GM18909 (cell line): ENCODE measurements around the gene LRIG1.
"Not testable (repeated sequence)": the region's sequence is repeated elsewhere in the genome, so short reads cannot be mapped to it uniquely, and the experiment has no call there.

ENCODE experiments used
- ATAC-seq: cut with Tn5 transposase; IDR thresholded peaks from one replicate; pipeline ENCODE4 v1.9.1; 2021; ENCODE audit warnings: mild to moderate bottlenecking; ENCODE audit not compliant: unreplicated experiment, poor library complexity

LRIG1 gene

DNA sequence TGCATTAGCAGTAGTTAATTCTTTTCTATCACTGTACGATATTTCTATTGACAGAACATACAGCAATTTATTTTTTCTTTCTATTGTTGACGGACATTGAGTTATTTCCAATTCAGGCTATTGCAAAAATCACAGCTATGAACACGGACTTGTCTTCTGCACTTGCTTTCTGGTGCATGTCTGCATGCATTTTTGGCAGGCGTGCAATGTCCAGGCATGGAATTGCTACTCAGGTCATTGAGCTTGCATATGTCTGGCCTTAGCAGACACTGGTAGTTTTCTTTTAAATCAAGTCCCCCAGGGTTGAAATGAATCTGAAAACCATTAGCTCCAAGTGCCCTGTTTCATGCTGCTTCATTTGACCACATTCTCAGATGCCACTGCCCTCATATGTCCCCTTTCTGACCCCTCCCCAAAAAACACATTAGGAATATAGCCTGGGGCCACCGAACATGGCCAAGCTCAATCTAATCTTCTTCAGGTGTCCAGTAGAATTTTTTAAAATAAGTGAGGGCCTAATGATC is 72.8 kb downstream of the LRIG1 start:
- no peak for ATAC-seq

GRCh38 chr3:66427352-66427751 is 73.5 kb downstream of the LRIG1 start:
- ATAC-seq: no peak

DNA sequence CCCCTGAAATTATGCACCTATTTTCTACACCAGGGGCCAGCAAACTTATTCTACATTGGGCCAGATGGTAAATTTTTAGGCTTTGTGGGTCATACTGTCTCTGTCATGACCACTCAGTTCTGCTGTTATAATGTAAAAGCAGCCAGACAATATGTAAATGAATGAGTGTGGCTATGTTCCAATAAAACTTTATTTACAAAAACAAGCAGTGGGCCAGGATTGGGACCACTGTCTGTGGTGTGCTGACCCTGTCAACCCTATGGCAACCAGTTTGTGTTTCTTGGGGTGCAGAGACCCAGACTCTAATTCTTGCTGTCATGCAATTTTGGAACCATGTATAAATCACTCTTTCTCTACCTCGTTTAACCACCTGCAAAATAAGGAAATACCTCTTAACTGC is 74.7 kb downstream of the LRIG1 start:
- ATAC-seq: no peak

GRCh38 chr3:66425576-66426114 is 75.2 kb downstream of the LRIG1 start:
- ATAC-seq: no peak

DNA sequence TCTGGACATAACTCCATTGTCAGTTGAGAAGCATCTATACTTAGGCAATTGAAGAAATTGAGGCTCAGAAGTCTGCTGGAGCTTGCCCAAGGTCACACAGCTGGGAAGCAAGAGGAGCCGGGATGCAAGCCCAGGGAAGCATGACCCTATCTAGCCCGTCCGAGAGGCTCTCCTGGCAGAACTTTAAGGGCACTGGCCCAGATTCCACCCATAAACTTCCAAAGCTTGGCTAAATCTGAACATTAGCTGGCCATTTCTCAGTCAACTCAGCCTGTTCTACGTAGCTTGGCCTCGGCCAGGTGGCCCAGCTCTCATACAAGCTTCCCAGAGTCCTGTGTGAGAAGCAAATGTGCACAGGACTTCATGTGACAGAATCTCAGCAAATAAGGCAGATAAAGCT is 75.8 kb downstream of the LRIG1 start:
- no peak for ATAC-seq

DNA sequence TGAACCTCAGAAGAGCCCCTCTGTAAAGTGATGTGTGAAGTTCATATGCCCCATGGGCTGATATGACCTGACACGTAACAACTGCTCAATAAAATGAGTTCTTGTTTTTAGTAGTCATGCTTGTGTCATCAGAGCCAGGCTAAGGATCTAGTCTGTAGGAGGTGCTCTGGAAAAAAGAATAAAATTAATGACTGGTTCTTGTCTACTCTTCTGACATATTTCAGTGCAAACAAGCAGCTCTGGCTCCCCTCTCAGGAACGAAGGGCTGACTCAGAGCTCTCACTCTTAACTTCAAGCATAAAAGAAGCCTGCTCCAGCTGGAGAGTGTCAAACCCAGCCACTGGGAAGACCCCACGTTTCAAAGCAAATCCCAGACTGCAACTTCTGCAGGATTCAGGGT is 77.0 kb downstream of the LRIG1 start:
- ATAC-seq: no peak

DNA sequence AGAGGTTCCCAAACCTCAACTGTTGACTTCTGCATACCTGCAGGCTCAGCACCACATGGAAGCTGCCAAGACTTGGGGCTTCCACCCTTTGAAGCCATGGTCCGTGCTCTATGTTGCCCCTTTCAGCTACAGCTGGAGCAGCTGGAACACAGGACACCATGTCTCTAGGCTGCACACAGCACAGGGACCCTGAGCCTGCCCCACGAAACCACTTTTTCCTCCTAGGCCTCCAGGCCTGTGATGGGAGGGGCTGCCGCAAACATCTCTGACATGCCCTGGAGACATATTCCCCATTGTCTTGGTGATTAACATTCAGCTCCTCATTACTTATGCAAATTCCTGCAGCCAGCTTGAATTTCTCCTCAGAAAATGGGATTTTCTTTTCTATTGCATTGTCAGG is 78.9 kb downstream of the LRIG1 start:
- ATAC-seq: not testable (repeated sequence)

DNA sequence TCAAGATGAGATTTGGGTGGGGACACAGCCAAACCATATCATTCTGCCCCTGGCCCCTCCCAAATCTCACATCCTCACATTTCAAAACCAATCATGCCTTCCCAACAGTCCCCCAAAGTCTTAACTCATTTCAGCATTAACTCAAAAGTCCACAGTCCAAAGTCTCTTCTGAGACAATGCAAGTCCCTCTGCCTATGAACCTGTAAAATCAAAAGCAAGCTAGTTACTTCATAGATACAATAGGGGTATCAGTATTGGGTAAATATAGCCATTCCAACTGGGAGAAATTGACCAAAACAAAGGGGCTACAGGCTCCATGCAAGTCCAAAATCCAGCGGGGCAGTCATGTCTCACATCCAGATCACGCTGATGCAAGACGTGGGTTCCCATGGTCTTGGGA is 79.7 kb downstream of the LRIG1 start:
- not testable (repeated sequence) for ATAC-seq

DNA sequence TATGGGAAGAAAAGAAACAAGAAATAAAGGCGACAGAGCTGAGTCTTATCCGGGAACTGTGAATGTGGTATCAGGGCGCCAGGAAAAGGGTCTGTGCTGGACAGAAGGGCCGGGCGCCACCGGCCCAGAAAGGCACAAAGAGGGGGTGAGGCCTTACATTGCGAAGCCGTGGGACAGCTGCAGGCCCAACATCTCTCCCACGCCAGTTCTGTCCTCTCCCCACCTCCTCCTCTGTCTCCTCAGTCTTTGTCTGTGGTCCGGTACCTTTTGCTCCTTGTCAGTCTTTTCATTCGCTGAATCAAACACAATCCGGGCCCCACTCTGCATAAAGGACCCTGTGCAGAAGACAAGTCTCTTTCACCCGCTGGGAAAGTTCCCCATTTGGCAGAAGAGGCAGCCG is 81.8 kb downstream of the LRIG1 start:
- ATAC-seq: no peak

DNA sequence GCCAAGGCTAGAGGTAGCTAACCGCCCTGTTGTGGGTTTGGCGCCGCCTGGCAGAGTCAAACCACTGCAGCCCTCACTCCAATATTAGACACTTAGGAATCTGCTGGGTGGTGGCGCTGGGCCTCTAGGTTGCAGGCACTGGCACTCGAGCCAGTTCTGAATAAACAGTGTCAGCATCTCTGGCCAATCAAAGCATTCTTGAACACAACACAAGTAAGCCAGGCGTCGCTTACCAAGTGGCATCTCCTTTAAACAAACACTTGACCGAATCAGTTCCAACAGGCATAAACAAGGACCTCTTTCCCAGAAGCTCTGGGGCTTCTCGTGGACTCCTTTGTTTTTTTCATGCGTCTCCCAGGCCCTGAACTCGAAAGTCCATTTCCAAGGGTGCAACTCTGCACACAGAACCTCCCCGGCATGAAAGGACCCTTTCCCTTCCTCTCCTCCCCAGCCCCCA is 82.3 kb downstream of the LRIG1 start:
- ATAC-seq: no peak

GRCh38 chr3:66416556-66417304 is 84.1 kb downstream of the LRIG1 start:
- ATAC-seq: no peak

- no peak for ATAC-seq
These were observed 84.9 kb downstream of the LRIG1 start for GRCh38 chr3:66415867-66416428.

- no peak for ATAC-seq
These were observed 86.0 kb downstream of the LRIG1 start for GRCh38 chr3:66414846-66415245.

DNA sequence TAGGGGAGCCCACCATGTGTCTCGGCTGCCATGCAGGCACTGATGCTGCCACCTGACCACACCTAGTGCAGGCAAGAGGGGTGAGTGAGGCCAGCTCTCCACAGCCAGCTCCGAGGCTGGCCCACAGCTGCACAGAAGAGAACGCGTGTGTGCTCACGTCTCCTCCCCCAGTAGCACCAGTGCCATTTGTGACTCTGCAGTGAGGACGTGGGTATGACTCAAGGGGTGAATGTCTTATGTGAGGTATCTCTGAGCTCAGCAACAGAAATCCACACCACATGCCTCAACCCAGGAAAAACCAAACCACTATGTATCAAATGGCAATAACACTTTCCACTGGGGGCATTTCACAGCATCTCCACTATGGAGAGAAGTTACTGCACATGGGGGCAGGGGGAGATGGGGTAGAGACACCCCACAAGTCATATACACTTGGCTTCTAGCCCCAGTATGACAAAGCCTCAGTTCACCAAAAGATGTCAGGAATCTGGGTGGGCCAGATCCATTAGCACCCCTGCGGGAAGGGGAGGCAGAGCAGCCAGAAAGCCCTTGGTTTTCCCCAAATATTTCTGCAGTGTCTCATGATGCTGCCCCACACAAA is 87.6 kb downstream of the LRIG1 start:
- ATAC-seq: no peak

GRCh38 chr3:66411961-66412887 is 88.6 kb downstream of the LRIG1 start:
- ATAC-seq: no peak

- no peak for ATAC-seq
These were observed 89.3 kb downstream of the LRIG1 start for GRCh38 chr3:66411474-66411873.

DNA sequence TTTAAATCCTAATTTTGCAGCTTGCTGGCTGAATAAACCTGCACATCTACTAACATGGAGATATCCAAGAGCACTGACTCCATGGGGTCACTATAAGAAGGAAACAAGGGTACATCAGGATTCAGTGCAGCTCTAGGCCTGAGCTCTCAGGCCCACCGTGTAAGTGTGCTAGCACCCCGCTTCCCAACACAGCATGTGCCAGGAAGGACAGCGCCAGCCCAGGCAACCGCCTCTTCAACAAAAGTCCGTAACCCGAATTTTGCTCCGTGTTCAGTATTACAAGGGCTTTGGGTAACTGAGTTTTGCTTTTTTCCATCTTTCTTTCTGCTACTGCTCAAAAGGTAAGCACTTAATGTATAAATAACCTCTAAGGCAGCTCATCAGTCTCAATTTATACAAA is 89.8 kb downstream of the LRIG1 start:
- no peak for ATAC-seq

- no peak for ATAC-seq
These were observed 90.8 kb downstream of the LRIG1 start for GRCh38 chr3:66409771-66410754.

- peak; percentile 88 for ATAC-seq
These were observed 93.1 kb downstream of the LRIG1 start for GRCh38 chr3:66407611-66408218.
